ENCODE results near the gene APBB1. TPM values are rescaled to one million over a fixed set of nuclear protein-coding genes. Genes with fewer than 3 reads are reported as not detected.

The APBB1 gene
- 40.9 TPM for total RNA-seq
- long read RNA-seq, transcript APBB1-201 (14 exons, 2,636 nt), result major isoform, 107 of 137 reads
- long read RNA-seq, transcript APBB1-202 (14 exons, 2,619 nt), result minor isoform, 8 of 137 reads
- long read RNA-seq, partial matches to known transcripts, result 6 of 137 reads
- long read RNA-seq, other reads (novel, unspliced or antisense), result 12 of 137 reads

GRCh38 chr11:6419009-6419631, at the start of gene APBB1:
APBB1 (minus strand) TSS chr11:6419094; CDS start chr11:6411347, 7,747 bp downstream.
- intact Hi-C loops (cut with DNase I), result no loop called here
- Histone ChIP-seq H3K4me3 (peak within 1 kb of the TSS; percentile 96), H3K36me3 (no peaks in the 10 kb centered on the region), H3K9me3 (no peaks in the 10 kb centered on the region), H3K27me3 (no peaks in the 10 kb centered on the region), H3K4me1 (peaks cover 13% of the 10 kb centered on the region), H3K27ac (peak within 1 kb of the TSS; percentile 92)
- TF ChIP-seq, protein P1, sequence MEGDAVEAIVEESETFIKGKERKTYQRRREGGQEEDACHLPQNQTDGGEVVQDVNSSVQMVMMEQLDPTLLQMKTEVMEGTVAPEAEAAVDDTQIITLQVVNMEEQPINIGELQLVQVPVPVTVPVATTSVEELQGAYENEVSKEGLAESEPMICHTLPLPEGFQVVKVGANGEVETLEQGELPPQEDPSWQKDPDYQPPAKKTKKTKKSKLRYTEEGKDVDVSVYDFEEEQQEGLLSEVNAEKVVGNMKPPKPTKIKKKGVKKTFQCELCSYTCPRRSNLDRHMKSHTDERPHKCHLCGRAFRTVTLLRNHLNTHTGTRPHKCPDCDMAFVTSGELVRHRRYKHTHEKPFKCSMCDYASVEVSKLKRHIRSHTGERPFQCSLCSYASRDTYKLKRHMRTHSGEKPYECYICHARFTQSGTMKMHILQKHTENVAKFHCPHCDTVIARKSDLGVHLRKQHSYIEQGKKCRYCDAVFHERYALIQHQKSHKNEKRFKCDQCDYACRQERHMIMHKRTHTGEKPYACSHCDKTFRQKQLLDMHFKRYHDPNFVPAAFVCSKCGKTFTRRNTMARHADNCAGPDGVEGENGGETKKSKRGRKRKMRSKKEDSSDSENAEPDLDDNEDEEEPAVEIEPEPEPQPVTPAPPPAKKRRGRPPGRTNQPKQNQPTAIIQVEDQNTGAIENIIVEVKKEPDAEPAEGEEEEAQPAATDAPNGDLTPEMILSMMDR (IDR thresholded peaks at IDR 0.05), result peak; percentile 25
- ATAC-seq, result peak; percentile 96
- DNase-seq, result peak; percentile 86

- TF ChIP-seq, protein P1 (IDR thresholded peaks at IDR 0.05), result no peak
- peaks cover 78% of the 10 kb centered on the region for H3K36me3 ChIP-seq
- H3K27me3 ChIP-seq, result no peaks in the 10 kb centered on the region
- no peak overlapping the region for H3K27ac ChIP-seq
- no peak overlapping the region for H3K4me3 ChIP-seq
- ATAC-seq, result no peak
- H3K4me1 ChIP-seq, result no peaks in the 10 kb centered on the region
- no peak for DNase-seq
- H3K9me3 ChIP-seq, result no peaks in the 10 kb centered on the region
- intact Hi-C loops (cut with DNase I), result no loop called here
These were observed 40.2 kb upstream of the APBB1 start for GRCh38 chr11:6459099-6459450.

DNA sequence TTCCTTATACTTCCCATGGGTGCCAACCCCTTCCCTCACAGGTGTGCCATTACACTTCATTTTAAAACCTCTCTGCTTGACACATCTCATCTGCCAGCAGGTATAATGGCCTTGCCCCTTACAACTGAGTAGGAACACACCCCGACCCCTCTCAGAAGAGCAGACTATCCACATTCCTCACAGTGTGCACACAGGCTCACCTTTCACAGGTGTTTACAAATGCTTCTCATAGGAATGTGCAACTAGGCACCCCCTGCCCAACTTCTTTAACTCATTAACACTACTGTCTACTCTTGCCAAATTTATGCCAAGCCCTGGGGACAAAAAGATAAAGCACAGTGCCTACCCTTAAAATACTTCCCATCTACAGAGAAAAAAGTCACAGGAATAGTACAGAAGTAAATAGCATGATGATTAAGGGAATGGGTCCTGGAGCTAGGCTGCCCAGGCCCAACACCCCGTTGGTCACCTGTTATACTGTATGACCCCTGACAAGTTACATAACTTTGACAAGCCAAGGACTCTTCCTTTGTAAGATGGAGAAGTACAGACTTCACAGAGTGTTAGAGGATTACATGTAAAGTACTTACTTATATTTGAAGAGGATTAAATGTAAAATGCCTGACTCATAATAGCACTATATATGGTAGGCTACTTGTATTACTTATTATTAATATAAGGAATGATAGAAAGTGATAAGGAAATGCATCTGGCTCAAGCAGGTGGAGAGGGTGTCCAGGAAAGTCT, 39.6 kb upstream of the APBB1 start:
- intact Hi-C loops (cut with DNase I), result no loop called here
- H3K27me3 ChIP-seq, result no peaks in the 10 kb centered on the region
- no peak for DNase-seq
- H3K36me3 ChIP-seq, result peaks cover 78% of the 10 kb centered on the region
- H3K9me3 ChIP-seq, result no peaks in the 10 kb centered on the region
- H3K4me1 ChIP-seq, result no peaks in the 10 kb centered on the region
- TF ChIP-seq, protein P1 (IDR thresholded peaks at IDR 0.05), result no peak
- peak; percentile 86 for ATAC-seq
- no peak overlapping the region for H3K4me3 ChIP-seq
- no peak overlapping the region for H3K27ac ChIP-seq

DNA sequence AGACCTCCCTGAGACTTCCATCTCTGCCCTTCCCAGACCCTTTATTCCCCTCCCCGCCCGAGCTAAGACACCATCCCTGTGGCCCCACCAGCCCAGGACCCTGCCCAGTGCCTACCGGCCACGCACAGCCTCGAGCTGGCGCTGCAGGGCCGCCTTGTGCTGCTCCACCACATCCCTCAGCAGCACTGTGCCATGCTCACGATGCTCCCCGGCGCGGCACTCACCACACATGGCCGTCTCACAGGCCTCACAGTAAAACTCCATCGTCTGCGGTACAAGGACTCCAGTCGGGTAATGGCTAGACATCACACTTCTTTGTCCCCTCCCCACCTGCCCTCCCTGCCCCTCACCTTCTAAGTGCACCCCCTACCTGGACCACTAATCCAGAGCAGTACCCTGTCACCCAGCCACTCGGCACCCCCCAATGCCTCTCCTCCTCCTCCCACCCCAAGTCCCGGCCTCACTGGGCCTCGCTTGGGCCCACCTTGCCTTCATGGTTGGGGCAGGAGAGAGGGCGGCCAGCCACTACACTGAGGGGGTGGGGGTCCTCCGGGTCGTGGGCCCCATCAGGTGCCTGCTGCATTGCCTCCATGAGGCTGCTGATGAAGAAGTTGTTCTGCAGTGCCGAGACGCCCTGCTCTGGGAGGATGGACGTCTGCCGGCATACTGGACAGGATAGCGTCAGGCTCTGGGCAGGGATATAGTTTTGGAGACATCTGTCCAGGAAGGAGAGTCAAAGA, 38.9 kb upstream of the APBB1 start:
- Histone ChIP-seq H3K4me1 (no peaks in the 10 kb centered on the region), H3K36me3 (peaks cover 80% of the 10 kb centered on the region), H3K9me3 (no peaks in the 10 kb centered on the region), H3K27ac (no peak overlapping the region), H3K4me3 (no peak overlapping the region), H3K27me3 (no peaks in the 10 kb centered on the region)
- TF ChIP-seq, protein P1 (IDR thresholded peaks at IDR 0.05), result no peak
- ATAC-seq (peak; percentile 11), DNase-seq (no peak)
- intact Hi-C loops (cut with DNase I), result no loop called here

- ATAC-seq, result no peak
- no peaks in the 10 kb centered on the region for H3K4me1 ChIP-seq
- no peaks in the 10 kb centered on the region for H3K9me3 ChIP-seq
- TF ChIP-seq, protein P1 (IDR thresholded peaks at IDR 0.05), result no peak
- no peaks in the 10 kb centered on the region for H3K27me3 ChIP-seq
- intact Hi-C loops (cut with DNase I), result no loop called here
- H3K27ac ChIP-seq, result no peak overlapping the region
- peaks cover 92% of the 10 kb centered on the region for H3K36me3 ChIP-seq
- no peak for DNase-seq
- H3K4me3 ChIP-seq, result no peak overlapping the region
These were observed 37.6 kb upstream of the APBB1 start for GRCh38 chr11:6456361-6457073.
